ENCODE results near the gene ANOS1.
"Not testable (repeated sequence)": the region's sequence is repeated elsewhere in the genome, so short reads cannot be mapped to it uniquely, and the experiment has no call there.

The ANOS1 gene, protein sequence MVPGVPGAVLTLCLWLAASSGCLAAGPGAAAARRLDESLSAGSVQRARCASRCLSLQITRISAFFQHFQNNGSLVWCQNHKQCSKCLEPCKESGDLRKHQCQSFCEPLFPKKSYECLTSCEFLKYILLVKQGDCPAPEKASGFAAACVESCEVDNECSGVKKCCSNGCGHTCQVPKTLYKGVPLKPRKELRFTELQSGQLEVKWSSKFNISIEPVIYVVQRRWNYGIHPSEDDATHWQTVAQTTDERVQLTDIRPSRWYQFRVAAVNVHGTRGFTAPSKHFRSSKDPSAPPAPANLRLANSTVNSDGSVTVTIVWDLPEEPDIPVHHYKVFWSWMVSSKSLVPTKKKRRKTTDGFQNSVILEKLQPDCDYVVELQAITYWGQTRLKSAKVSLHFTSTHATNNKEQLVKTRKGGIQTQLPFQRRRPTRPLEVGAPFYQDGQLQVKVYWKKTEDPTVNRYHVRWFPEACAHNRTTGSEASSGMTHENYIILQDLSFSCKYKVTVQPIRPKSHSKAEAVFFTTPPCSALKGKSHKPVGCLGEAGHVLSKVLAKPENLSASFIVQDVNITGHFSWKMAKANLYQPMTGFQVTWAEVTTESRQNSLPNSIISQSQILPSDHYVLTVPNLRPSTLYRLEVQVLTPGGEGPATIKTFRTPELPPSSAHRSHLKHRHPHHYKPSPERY

GRCh38 chrX:8731559-8732395 lies at the start of gene ANOS1:
TSS of gene ANOS1 (minus strand) at chrX:8732137. CDS start at chrX:8732036, 101 bp downstream.
- Mint-ChIP-seq H3K9me3 (no peaks in the 10 kb centered on the region), H3K27ac (no peak within 1 kb of the TSS), H3K36me3 (ENCODE audit: low read depth) (no peaks in the 10 kb centered on the region), H3K4me3 (peak within 1 kb of the TSS; percentile 94), H3K27me3 (ENCODE audit: low read depth, poor library complexity) (peaks cover 43% of the 10 kb centered on the region), H3K4me1 (peaks cover 40% of the 10 kb centered on the region)
- no peak for TF ChIP-seq CTCF (IDR thresholded peaks at IDR 0.05)
- DNase-seq, result peak; percentile 89

- Mint-ChIP-seq H3K27ac (no peak overlapping the region), H3K27me3 (ENCODE audit: low read depth, poor library complexity) (peaks cover 5% of the 10 kb centered on the region), H3K9me3 (peaks cover 14% of the 10 kb centered on the region), H3K4me3 (no peak overlapping the region), H3K4me1 (no peaks in the 10 kb centered on the region), H3K36me3 (ENCODE audit: low read depth) (no peaks in the 10 kb centered on the region)
- TF ChIP-seq CTCF (IDR thresholded peaks at IDR 0.05), result no peak
- DNase-seq, result no peak
These were observed 41.2 kb upstream of the ANOS1 start for GRCh38 chrX:8773117-8773516.

DNA sequence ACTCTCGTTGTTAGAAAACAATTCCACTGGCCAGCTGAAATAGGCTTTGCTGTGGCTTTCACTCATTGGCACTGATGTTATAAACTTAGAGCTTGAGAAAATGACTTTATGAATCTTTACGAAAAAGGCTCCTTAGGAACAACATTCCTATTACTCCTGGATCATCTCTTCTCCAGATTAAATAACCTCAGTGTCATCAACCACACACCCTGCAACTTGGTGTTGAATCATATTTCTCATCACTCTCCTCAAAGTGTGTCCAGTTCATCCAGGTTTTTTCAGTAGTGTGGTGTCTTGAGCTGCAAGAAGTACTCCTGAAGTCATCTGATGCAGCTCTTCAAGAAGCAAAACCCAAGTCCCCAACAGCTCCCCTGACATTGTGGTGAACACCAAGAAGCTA lies 28.1 kb upstream of the ANOS1 start:
- DNase-seq, result no peak
- no peak for TF ChIP-seq CTCF (IDR thresholded peaks at IDR 0.05)
- no peaks in the 10 kb centered on the region for H3K36me3 Mint-ChIP-seq (ENCODE audit: low read depth)
- H3K4me1 Mint-ChIP-seq, result no peaks in the 10 kb centered on the region
- peaks cover 5% of the 10 kb centered on the region for H3K27me3 Mint-ChIP-seq (ENCODE audit: low read depth, poor library complexity)
- H3K27ac Mint-ChIP-seq, result no peak overlapping the region
- peaks cover 6% of the 10 kb centered on the region for H3K9me3 Mint-ChIP-seq
- no peak overlapping the region for H3K4me3 Mint-ChIP-seq

GRCh38 chrX:8758706-8759105 lies 26.8 kb upstream of the ANOS1 start:
- not testable (repeated sequence) for H3K36me3 Mint-ChIP-seq (ENCODE audit: low read depth); H3K27ac Mint-ChIP-seq; H3K9me3 Mint-ChIP-seq; H3K4me3 Mint-ChIP-seq; DNase-seq; H3K27me3 Mint-ChIP-seq (ENCODE audit: low read depth, poor library complexity); H3K4me1 Mint-ChIP-seq

DNA sequence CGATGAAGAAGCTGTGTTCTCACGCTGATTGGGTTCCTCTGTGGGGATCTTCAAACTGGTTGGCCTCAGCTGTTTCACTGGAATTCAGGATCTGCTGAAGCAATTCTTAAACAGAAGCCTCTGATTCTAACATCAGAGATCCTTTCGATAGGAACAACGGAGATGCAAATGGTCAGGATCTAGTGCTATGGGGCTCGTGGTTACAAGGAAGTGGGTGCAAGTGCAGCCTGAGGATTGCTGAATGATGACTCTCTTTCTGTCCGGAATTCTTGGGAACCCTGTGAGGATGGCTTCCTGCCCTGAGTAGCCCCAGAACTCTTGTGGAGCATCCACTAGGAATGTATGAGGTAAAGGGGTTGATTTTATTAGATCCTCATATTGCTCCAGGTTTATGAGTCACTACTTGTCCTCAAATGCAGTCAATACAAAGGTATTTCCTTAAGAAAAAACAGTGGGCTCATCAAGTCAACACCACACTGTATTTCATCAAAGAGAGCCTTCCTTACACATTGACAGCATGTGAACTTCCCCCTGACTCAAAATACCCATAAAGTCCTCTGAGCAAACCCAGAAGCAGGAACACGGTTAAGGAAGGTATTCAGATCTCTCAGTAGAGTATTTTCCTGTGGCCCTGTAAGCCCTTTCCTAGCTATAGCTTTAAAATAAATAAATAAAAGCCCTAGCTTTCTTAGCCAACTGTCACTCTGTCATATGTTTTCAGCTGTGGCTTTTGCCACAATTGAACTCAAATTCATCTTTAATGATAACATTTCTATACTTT lies 25.9 kb upstream of the ANOS1 start:
- not testable (repeated sequence) for H3K4me3 Mint-ChIP-seq; H3K9me3 Mint-ChIP-seq; DNase-seq; H3K4me1 Mint-ChIP-seq; H3K27me3 Mint-ChIP-seq (ENCODE audit: low read depth, poor library complexity); H3K27ac Mint-ChIP-seq; H3K36me3 Mint-ChIP-seq (ENCODE audit: low read depth)

- H3K4me1 Mint-ChIP-seq, result no peaks in the 10 kb centered on the region
- no peak overlapping the region for H3K27ac Mint-ChIP-seq
- no peak overlapping the region for H3K4me3 Mint-ChIP-seq
- H3K36me3 Mint-ChIP-seq (ENCODE audit: low read depth), result no peaks in the 10 kb centered on the region
- TF ChIP-seq CTCF (IDR thresholded peaks at IDR 0.05), result no peak
- no peak for DNase-seq
- H3K9me3 Mint-ChIP-seq, result peaks cover 6% of the 10 kb centered on the region
- H3K27me3 Mint-ChIP-seq (ENCODE audit: low read depth, poor library complexity), result peaks cover 8% of the 10 kb centered on the region
These were observed 23.9 kb upstream of the ANOS1 start for GRCh38 chrX:8755813-8756212.
